ENCODE data around the gene GZMM. TPM values are rescaled to one million over a fixed set of nuclear protein-coding genes. Genes with fewer than 3 reads are reported as not detected.

The GZMM gene
- polyA plus RNA-seq, 1 of the 3 experiments (the other 2 are of a cell fraction) = not detected

GRCh38 chr19:532561-533363 lies 11.1 kb upstream of the GZMM start:
- no peak for TF ChIP-seq REST (IDR thresholded peaks at IDR 0.05; ENCODE audit: low read depth, low read length)
- no peak for TF ChIP-seq EP300 (IDR thresholded peaks at IDR 0.05; ENCODE audit: borderline replicate concordance in 1 of 2, low read depth in 1 of 2, low read length in 1 of 2)
- TF ChIP-seq, protein P1, sequence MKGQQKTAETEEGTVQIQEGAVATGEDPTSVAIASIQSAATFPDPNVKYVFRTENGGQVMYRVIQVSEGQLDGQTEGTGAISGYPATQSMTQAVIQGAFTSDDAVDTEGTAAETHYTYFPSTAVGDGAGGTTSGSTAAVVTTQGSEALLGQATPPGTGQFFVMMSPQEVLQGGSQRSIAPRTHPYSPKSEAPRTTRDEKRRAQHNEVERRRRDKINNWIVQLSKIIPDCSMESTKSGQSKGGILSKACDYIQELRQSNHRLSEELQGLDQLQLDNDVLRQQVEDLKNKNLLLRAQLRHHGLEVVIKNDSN (IDR thresholded peaks at IDR 0.05; ENCODE audit: borderline replicate concordance, low read depth) = no peak
- no peak for TF ChIP-seq GABPA (IDR thresholded peaks at IDR 0.05; ENCODE audit: low read depth)
- 0 out of 2 replicates have a peak, but pooled peaks have one; percentile 35 for TF ChIP-seq TAF1 (IDR thresholded peaks at IDR 0.05; ENCODE audit: borderline replicate concordance, low read depth, low read length)
- no peak for TF ChIP-seq EZH2phosphoT487 (IDR thresholded peaks at IDR 0.05; ENCODE audit: borderline replicate concordance, low read depth)
- TF ChIP-seq MAX (IDR thresholded peaks at IDR 0.05; ENCODE audit: low read depth) = no peak
- TF ChIP-seq MXI1 (IDR thresholded peaks at IDR 0.05; ENCODE audit: low read depth, low read length) = peak; percentile 7
- no peak for TF ChIP-seq FOXM1 (IDR thresholded peaks at IDR 0.05; ENCODE audit: low read depth)
- no peak; the same call in 1 of the 2 replicates for TF ChIP-seq POLR2AphosphoS5 (IDR thresholded peaks at IDR 0.05; ENCODE audit: low read depth, low read length)
- TF ChIP-seq CHD2 (IDR thresholded peaks at IDR 0.05; ENCODE audit: low read length, partially characterized antibody) = peak; percentile 8
- TF ChIP-seq, protein P2, sequence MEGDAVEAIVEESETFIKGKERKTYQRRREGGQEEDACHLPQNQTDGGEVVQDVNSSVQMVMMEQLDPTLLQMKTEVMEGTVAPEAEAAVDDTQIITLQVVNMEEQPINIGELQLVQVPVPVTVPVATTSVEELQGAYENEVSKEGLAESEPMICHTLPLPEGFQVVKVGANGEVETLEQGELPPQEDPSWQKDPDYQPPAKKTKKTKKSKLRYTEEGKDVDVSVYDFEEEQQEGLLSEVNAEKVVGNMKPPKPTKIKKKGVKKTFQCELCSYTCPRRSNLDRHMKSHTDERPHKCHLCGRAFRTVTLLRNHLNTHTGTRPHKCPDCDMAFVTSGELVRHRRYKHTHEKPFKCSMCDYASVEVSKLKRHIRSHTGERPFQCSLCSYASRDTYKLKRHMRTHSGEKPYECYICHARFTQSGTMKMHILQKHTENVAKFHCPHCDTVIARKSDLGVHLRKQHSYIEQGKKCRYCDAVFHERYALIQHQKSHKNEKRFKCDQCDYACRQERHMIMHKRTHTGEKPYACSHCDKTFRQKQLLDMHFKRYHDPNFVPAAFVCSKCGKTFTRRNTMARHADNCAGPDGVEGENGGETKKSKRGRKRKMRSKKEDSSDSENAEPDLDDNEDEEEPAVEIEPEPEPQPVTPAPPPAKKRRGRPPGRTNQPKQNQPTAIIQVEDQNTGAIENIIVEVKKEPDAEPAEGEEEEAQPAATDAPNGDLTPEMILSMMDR (IDR thresholded peaks at IDR 0.05) = peak; percentile 65
- TF ChIP-seq TCF12 (IDR thresholded peaks at IDR 0.05) = no peak; the same call in 1 of the 2 replicates
- TF ChIP-seq RCOR1 (IDR thresholded peaks at IDR 0.05; ENCODE audit: low read length) = no peak
- peaks cover 0 to 17% of the 10 kb centered on the region in 2 experiments for H3K36me3 ChIP-seq (replicated peaks in 1 of 2; ENCODE audit: control insufficient read depth in 1 of 2, insufficient read depth in 2 of 2, low read length in 1 of 2)
- H3K9me3 ChIP-seq = no peaks in the 10 kb centered on the region
- H2AFZ ChIP-seq (ENCODE audit: low read depth) = no peak overlapping the region
- no peaks in the 10 kb centered on the region for H3F3A ChIP-seq (replicated peaks; ENCODE audit: insufficient read depth)
- H3K4me1 ChIP-seq (ENCODE audit: control insufficient read depth in 1 of 2, insufficient read depth in 2 of 2, low read depth in 1 of 2, low read length in 1 of 2) = peaks cover 11 to 19% of the 10 kb centered on the region in 2 experiments; a peak in 2 of 4 replicates
- CTCF ChIA-PET = interaction anchor here (0.8 to 6.2 kb wide), 10 partner anchors 16 to 72 kb away, joined by 3 to 56 read pairs (median 4); partner anchors contain the start of gene TPGS1
- under 1% methylated on average over 34 of the region's 47 CpGs for WGBS (ENCODE audit: low lambda C conversion rate)
- POLR2A ChIA-PET = interaction anchor here (1.3 to 2.4 kb wide), 4 partner anchors 10 to 40 kb away, joined by 4 to 11 read pairs (median 8); partner anchors contain the start of gene BSG
- H3K9ac ChIP-seq = peak overlapping the region; percentile 87
- peaks cover 43% of the 10 kb centered on the region for H3K79me2 ChIP-seq (ENCODE audit: insufficient read depth)
- peak overlapping the region; percentile 76 to 81 for H3K27ac ChIP-seq (ENCODE audit: low read depth in 2 of 2, low read length in 1 of 2)
- no peaks in the 10 kb centered on the region for H3K9me2 ChIP-seq
- H3K4me2 ChIP-seq = peak overlapping the region; percentile 99
- no peaks in the 10 kb centered on the region for H3K27me3 ChIP-seq (ENCODE audit: insufficient read depth)
- H3K4me3 ChIP-seq (ENCODE audit: low read depth in 2 of 2, low read length in 1 of 2) = peak overlapping the region; percentile 75 to 94
- H4K20me1 ChIP-seq (ENCODE audit: insufficient read depth) = peaks cover 39% of the 10 kb centered on the region
- DNase-seq = peak; percentile 80
